ENCODE data around the gene AHCYL2.

AHCYL2 gene

GRCh38 chr7:129199406-129199805, 25.4 kb upstream of the AHCYL2 start:
- H3K27me3 ChIP-seq (ENCODE audit: low read depth), result no peaks in the 10 kb centered on the region

GRCh38 chr7:129202058-129202777, 22.6 kb upstream of the AHCYL2 start:
- H3K9me3 ChIP-seq, result no peaks in the 10 kb centered on the region
- no peak for DNase-seq (ENCODE audit: low spot score in 2 of 2)
- peaks cover 10% of the 10 kb centered on the region; the same call in 1 of the 2 replicates for H3K36me3 ChIP-seq (replicated peaks)
- no peaks in the 10 kb centered on the region for H3K4me1 ChIP-seq
- no peak overlapping the region for H3K4me3 ChIP-seq
- H3K27me3 ChIP-seq (ENCODE audit: low read depth), result no peaks in the 10 kb centered on the region
- in situ Hi-C loops (cut with MboI; ENCODE audit: low sequenced_read_pairs), result no loop called here

More at GRCh38 chr7:129199406-129199805, 25.4 kb upstream of the AHCYL2 start:
- in situ Hi-C loops (cut with MboI; ENCODE audit: low sequenced_read_pairs), result no loop called here
- DNase-seq (ENCODE audit: low spot score in 2 of 2), result no peak
- H3K9me3 ChIP-seq, result no peaks in the 10 kb centered on the region
- no peak overlapping the region for H3K4me3 ChIP-seq
- peaks cover 9% of the 10 kb centered on the region; the same call in 1 of the 2 replicates for H3K36me3 ChIP-seq (replicated peaks)
- no peaks in the 10 kb centered on the region for H3K4me1 ChIP-seq

GRCh38 chr7:129203050-129203741, 21.6 kb upstream of the AHCYL2 start:
- Histone ChIP-seq H3K4me1 (no peaks in the 10 kb centered on the region), H3K36me3 (replicated peaks) (peaks cover 10% of the 10 kb centered on the region; the same call in 1 of the 2 replicates), H3K27me3 (ENCODE audit: low read depth) (no peaks in the 10 kb centered on the region), H3K4me3 (no peak overlapping the region), H3K9me3 (no peaks in the 10 kb centered on the region)
- in situ Hi-C loops (cut with MboI; ENCODE audit: low sequenced_read_pairs), result no loop called here
- DNase-seq (ENCODE audit: low spot score in 2 of 2), result no peak

- no peaks in the 10 kb centered on the region for H3K4me1 ChIP-seq
- H3K4me3 ChIP-seq, result no peak overlapping the region
- H3K27me3 ChIP-seq (ENCODE audit: low read depth), result no peaks in the 10 kb centered on the region
- H3K9me3 ChIP-seq, result no peaks in the 10 kb centered on the region
- DNase-seq (ENCODE audit: low spot score in 2 of 2), result no peak
- H3K36me3 ChIP-seq (replicated peaks), result peaks cover 19% of the 10 kb centered on the region
- in situ Hi-C loops (cut with MboI; ENCODE audit: low sequenced_read_pairs), result no loop called here
Measured at GRCh38 chr7:129205126-129205818, 19.6 kb upstream of the AHCYL2 start.

GRCh38 chr7:129205987-129206785, 18.6 kb upstream of the AHCYL2 start:
- Histone ChIP-seq H3K4me3 (no peak overlapping the region), H3K9me3 (no peaks in the 10 kb centered on the region), H3K4me1 (no peaks in the 10 kb centered on the region), H3K36me3 (replicated peaks) (peaks cover 28% of the 10 kb centered on the region), H3K27me3 (ENCODE audit: low read depth) (no peaks in the 10 kb centered on the region)
- no peak for DNase-seq (ENCODE audit: low spot score in 2 of 2)
- in situ Hi-C loops (cut with MboI; ENCODE audit: low sequenced_read_pairs), result no loop called here

- H3K36me3 ChIP-seq (replicated peaks), result peaks cover 24% of the 10 kb centered on the region
- H3K4me3 ChIP-seq, result no peak overlapping the region
- H3K9me3 ChIP-seq, result no peaks in the 10 kb centered on the region
- in situ Hi-C loops (cut with MboI; ENCODE audit: low sequenced_read_pairs), result no loop called here
- no peaks in the 10 kb centered on the region for H3K4me1 ChIP-seq
- no peaks in the 10 kb centered on the region for H3K27me3 ChIP-seq (ENCODE audit: low read depth)
- DNase-seq (ENCODE audit: low spot score in 2 of 2), result no peak
Measured at GRCh38 chr7:129208667-129209066, 16.2 kb upstream of the AHCYL2 start.

- no peak overlapping the region for H3K4me3 ChIP-seq
- in situ Hi-C loops (cut with MboI; ENCODE audit: low sequenced_read_pairs), result no loop called here
- no peak for DNase-seq (ENCODE audit: low spot score in 2 of 2)
- H3K27me3 ChIP-seq (ENCODE audit: low read depth), result no peaks in the 10 kb centered on the region
- no peaks in the 10 kb centered on the region for H3K4me1 ChIP-seq
- H3K36me3 ChIP-seq (replicated peaks), result peaks cover 24% of the 10 kb centered on the region
- H3K9me3 ChIP-seq, result no peaks in the 10 kb centered on the region
Measured at GRCh38 chr7:129209067-129209926, 15.5 kb upstream of the AHCYL2 start.

- H3K27me3 ChIP-seq (ENCODE audit: low read depth), result no peaks in the 10 kb centered on the region
- in situ Hi-C loops (cut with MboI; ENCODE audit: low sequenced_read_pairs), result loop anchor here (10.0 kb wide), 2 partner anchors 254 to 434 kb away; no protein-coding TSS in a partner anchor
- no peaks in the 10 kb centered on the region for H3K9me3 ChIP-seq
- DNase-seq (ENCODE audit: low spot score in 2 of 2), result peak in 1 of 2 experiments; percentile 83
- H3K36me3 ChIP-seq (replicated peaks), result peaks cover 24% of the 10 kb centered on the region
- H3K4me3 ChIP-seq, result no peak overlapping the region
- no peaks in the 10 kb centered on the region for H3K4me1 ChIP-seq
Measured at GRCh38 chr7:129210256-129210988, 14.4 kb upstream of the AHCYL2 start.

GRCh38 chr7:129210989-129211312, 13.9 kb upstream of the AHCYL2 start:
- H3K27me3 ChIP-seq (ENCODE audit: low read depth), result no peaks in the 10 kb centered on the region
- no peaks in the 10 kb centered on the region for H3K9me3 ChIP-seq
- peaks cover 24% of the 10 kb centered on the region for H3K36me3 ChIP-seq (replicated peaks)
- no peak overlapping the region for H3K4me3 ChIP-seq
- DNase-seq (ENCODE audit: low spot score in 2 of 2), result no peak
- no peaks in the 10 kb centered on the region for H3K4me1 ChIP-seq
- in situ Hi-C loops (cut with MboI; ENCODE audit: low sequenced_read_pairs), result loop anchor here (10.0 kb wide), 2 partner anchors 254 to 434 kb away; no protein-coding TSS in a partner anchor

- Histone ChIP-seq H3K36me3 (replicated peaks) (peaks cover 20% of the 10 kb centered on the region), H3K4me3 (no peak overlapping the region), H3K27me3 (ENCODE audit: low read depth) (no peaks in the 10 kb centered on the region), H3K4me1 (no peaks in the 10 kb centered on the region), H3K9me3 (no peaks in the 10 kb centered on the region)
- in situ Hi-C loops (cut with MboI; ENCODE audit: low sequenced_read_pairs), result loop anchor here (10.0 kb wide), 2 partner anchors 253 to 433 kb away; no protein-coding TSS in a partner anchor
- DNase-seq (ENCODE audit: low spot score in 2 of 2), result no peak
Measured at GRCh38 chr7:129212126-129212525, 12.7 kb upstream of the AHCYL2 start.

- H3K4me3 ChIP-seq, result no peak overlapping the region
- DNase-seq (ENCODE audit: low spot score in 2 of 2), result no peak
- in situ Hi-C loops (cut with MboI; ENCODE audit: low sequenced_read_pairs), result loop anchor here (10.0 kb wide), 2 partner anchors 252 to 432 kb away; no protein-coding TSS in a partner anchor
- no peaks in the 10 kb centered on the region for H3K9me3 ChIP-seq
- no peaks in the 10 kb centered on the region for H3K4me1 ChIP-seq
- H3K27me3 ChIP-seq (ENCODE audit: low read depth), result no peaks in the 10 kb centered on the region
- peaks cover 20% of the 10 kb centered on the region for H3K36me3 ChIP-seq (replicated peaks)
Measured at GRCh38 chr7:129212596-129212995, 12.2 kb upstream of the AHCYL2 start.

- in situ Hi-C loops (cut with MboI; ENCODE audit: low sequenced_read_pairs), result loop anchor here (10.0 kb wide), 2 partner anchors 251 to 431 kb away; no protein-coding TSS in a partner anchor
- Histone ChIP-seq H3K4me1 (peaks cover 3% of the 10 kb centered on the region), H3K36me3 (replicated peaks) (peaks cover 16% of the 10 kb centered on the region), H3K27me3 (ENCODE audit: low read depth) (no peaks in the 10 kb centered on the region), H3K9me3 (no peaks in the 10 kb centered on the region), H3K4me3 (no peak overlapping the region)
- peak in 1 of 2 experiments; percentile 53 for DNase-seq (ENCODE audit: low spot score in 2 of 2)
Measured at GRCh38 chr7:129213828-129214227, 11.0 kb upstream of the AHCYL2 start.

All from HAP-1 (cell line).